Activated CD4-positive, alpha-beta T cell treated with anti-CD3 and anti-CD28 coated beads for 48 hours (primary cell): ENCODE data around the gene DUSP23.

Experiments
- DNase-seq: peaks from one replicate; pipeline ENCODE4 v3.0.0-alpha.2; 2020

DUSP23 gene

GRCh38 chr1:159786966-159787365 lies 6.2 kb downstream of the DUSP23 start:
- no peak for DNase-seq

DNA sequence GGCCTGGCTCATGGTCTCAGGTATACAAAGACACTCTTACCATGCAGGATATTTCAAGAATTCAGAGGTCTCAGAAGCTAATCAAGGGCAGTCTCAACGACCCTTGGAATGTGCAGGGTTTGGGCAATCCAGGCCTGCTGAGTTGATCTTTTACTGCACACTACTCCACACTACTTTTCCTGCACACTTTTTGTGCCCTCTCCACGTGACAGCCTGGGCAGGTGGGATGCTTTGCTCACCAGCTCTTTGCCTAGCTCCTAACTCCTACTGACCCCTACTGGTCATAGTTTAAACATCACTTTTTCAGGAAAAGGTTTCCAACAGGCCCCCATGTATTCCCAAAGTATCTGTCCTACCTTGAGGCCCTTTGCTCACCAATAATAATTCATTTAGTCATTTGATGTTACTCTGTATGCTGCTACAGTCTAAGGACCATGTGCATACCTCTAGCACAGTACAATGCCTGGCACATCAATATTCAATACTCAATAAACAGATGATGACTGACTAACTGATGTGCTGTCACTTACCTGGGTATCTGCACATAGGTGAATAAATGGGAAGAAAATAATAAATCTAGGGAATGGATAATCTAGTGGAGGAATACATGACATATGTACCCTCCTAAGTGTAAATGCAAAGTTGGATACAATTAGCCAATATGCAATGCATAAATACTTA lies 9.6 kb downstream of the DUSP23 start:
- DNase-seq = no peak

DNA sequence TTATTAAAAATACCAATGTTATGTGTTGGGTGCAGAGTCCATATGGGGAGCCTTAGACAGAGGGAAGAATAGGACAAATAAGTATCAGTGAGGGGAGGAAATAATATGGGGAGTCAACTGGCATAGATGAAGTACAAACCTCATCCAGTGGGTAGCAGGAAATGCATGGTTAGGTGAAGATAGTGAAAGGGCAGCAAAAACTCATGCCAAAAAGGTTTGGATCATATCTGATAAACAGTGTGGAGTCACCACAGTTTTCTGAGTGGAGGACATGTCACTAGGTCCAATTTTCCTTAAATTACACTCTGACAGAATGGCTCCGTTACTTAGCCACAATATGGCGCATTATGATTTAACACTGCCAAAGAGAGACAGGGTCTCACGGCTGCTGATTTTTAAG lies 10.3 kb downstream of the DUSP23 start:
- DNase-seq = no peak

DNA sequence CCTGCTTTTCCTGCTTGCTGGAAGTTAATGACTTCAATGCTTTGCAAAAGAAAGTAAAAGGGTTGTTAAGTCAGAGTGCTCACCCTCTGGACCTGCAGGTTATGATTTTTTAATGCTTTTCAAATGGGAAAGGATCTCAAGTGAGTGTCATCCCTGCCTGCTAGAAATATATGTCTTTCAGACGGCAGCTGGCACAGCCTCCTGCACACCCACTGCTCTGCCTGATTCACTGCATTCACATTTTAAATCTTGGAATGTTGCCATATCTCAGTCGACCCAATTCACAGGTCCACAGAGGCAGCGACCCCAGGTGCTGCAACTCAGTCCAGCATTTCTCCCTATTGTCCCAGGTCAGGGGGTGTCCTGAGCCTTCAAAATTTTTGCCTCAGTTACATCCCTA lies 10.7 kb downstream of the DUSP23 start:
- no peak for DNase-seq

GRCh38 chr1:159795534-159795933 lies 14.8 kb downstream of the DUSP23 start:
- no peak for DNase-seq

GRCh38 chr1:159798893-159799292 lies 18.1 kb downstream of the DUSP23 start:
- peak; percentile 48 for DNase-seq

- no peak for DNase-seq
Observed at GRCh38 chr1:159799446-159799985, 18.8 kb downstream of the DUSP23 start.

DNA sequence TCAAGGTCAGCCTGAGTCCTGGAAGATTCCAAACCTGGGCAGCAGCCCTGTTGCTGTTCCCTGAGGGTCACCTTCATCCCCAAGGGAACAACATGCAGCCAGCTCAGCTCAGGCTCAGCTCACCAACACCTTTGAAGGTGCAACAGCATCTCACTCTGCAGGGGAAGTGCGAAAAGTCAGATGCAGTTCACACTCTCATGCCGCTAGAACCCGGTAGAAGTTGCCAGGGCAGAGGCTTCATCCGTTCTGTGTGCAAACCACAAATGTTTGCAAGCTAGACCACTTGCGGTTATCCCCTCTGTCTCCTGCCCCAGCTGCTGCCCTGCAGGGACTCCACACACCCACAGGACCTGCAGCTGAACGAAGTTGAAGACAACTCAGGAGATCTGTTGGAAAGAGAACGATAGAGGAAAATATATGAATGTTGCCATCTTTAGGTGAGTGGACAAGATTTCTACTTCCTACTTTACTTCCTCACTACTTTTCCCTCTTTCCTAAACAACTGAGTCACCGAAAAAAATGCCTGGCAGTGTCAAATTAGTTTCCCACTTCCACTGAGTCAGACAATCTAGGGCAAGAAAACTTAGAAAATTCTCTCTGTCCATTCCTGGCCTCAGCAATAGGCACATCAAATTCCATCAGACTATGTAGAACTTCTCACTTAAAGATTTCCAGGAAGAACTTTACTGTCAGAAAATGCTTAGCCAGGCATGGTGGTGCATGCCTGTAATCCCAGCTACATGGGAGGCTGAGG lies 19.6 kb downstream of the DUSP23 start:
- peak; percentile 7 for DNase-seq

DNA sequence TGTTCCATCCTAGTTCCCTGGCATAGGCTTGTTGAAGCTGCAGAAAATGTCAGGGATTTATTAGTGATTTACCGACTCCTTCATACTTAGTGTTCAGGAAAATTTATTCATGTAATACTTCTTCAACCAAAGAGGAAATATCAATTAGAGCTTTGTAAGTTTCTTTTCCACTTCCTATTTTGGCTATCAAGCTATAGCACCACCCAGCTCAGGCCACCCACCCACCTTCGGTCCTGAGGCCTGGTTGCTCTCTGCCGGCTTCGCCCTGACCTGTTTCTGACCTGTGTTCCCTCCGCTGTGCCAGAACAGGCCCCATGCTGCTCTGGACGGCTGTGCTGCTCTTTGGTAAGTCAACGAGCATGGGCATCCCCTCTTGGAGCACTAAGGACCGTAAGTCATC lies 21.3 kb downstream of the DUSP23 start, which contains the start of gene FCRL6:
FCRL6 (plus strand) TSS at position 250 of the 400 bp plus-strand sequence; CDS start at position 315, 65 bp downstream.
- DNase-seq = no peak

DNA sequence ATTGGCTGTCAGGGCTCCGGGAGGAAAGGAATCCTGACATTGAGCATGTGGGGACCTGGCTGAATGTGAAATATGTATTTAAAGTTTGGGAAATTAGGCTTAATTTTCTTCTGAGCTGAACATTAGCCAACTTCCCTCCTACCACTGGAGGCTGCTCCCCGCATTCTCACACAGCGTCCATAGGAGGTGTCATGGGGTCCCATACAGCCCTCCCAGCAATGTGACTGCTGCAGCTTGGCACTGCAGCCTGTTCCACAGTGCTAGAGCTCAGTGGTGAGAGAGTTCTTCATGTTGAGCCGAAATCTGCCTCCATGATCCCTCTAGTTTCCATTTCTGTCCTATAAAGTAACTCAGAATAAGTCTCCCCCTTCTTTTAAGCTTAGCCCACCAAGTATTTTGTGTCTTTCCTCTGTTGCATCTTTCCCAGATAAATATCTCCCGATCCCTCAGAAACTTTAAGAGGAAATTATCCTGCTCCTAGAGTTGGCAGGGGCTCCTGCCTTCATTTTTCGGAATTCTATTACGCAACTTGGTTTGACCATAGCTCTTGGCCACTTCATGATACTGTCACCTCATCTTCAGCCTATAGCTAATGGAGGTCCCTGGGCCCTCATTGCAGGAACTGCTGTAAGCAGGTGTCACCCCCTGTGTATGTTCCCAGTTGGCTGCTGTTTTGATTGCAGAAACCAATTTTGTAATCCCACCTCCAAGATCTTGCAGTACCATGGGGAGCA lies 23.4 kb downstream of the DUSP23 start:
- DNase-seq = no peak

- no peak for DNase-seq
Observed at GRCh38 chr1:159804924-159805323, 24.2 kb downstream of the DUSP23 start.

GRCh38 chr1:159815926-159816325 lies 35.2 kb downstream of the DUSP23 start:
- DNase-seq = no peak

GRCh38 chr1:159817276-159818041 lies 36.7 kb downstream of the DUSP23 start:
- DNase-seq = no peak

GRCh38 chr1:159821171-159821867 lies 40.6 kb downstream of the DUSP23 start:
- DNase-seq = no peak

DNA sequence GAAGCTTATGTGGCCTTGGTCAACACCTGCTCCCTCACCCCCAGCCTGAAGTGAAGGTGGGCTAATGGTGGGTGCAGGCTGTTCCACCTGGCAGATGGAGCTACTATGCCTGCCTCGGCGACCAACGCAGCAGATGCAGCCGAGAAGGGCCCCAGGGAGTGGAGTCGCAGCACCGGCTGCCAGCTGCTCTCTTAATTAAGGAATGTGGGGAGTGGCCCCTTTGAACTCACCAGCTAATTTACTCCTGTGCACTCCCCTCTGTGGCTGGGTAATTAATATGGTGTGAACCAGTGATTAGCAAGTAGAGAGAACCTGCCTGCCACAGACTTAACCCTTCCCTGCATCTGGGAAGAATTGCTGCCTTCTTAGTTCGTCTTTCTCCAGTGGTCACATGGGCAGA lies 42.6 kb downstream of the DUSP23 start:
- no peak for DNase-seq

- no peak for DNase-seq
Observed at GRCh38 chr1:159825564-159825963, 44.8 kb downstream of the DUSP23 start.

DNA sequence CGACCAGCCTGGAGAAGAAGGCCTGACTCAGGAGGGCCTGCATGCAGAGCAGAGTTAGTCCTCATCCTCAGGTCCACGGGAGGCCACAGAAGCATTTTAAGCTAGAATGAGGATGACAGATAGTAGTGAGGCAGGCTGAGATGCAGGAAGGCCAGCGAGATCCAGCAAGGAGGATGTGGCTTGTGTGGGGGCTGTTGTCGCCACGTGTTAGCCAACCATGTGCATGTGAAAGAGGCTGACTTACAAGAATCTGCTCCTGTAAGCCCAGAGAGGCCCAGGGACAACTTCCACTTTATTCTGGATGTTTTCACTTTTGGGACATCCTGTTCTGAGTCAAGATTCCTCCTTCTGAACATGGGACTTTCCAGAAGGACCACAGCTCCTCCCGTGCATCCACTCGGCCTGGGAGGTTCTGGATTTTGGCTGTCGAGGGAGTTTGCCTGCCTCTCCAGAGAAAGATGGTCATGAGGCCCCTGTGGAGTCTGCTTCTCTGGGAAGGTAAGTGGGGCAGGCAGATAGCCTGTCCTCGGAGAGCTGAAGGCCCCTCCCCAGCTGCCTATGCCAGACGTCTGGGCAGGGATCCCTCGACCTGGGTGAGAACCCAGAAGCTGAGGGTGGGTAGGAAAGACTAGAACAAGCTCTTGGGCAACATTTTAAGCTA lies 45.8 kb downstream of the DUSP23 start, which contains the start of gene SLAMF8:
SLAMF8 (plus strand) TSS at position 433 of the 661 bp plus-strand sequence; CDS start at position 459, 26 bp downstream.
- DNase-seq = peak; percentile 69

GRCh38 chr1:159827102-159827490 lies 46.3 kb downstream of the DUSP23 start:
- no peak for DNase-seq

- no peak for DNase-seq
Observed at GRCh38 chr1:159827549-159827948, 46.8 kb downstream of the DUSP23 start.

DNA sequence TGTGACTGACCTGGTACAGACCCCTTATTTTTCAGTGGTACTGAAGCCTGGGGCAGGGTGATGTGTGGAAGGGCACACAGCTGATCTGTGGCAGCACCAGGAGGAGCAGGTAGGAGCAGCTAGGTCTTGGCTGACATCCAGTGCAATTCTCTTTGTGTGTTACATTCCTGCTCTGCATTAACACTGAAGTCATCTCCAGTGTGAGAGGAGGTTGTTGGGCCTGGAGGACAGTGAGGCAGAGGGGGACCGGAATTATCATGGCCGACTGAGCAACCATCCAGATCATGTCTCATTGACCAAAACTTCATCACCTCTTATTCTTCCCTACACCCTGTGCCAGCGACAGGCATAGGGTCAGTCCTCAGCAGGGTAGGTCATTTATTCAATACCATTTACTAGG lies 47.4 kb downstream of the DUSP23 start:
- no peak for DNase-seq

DNA sequence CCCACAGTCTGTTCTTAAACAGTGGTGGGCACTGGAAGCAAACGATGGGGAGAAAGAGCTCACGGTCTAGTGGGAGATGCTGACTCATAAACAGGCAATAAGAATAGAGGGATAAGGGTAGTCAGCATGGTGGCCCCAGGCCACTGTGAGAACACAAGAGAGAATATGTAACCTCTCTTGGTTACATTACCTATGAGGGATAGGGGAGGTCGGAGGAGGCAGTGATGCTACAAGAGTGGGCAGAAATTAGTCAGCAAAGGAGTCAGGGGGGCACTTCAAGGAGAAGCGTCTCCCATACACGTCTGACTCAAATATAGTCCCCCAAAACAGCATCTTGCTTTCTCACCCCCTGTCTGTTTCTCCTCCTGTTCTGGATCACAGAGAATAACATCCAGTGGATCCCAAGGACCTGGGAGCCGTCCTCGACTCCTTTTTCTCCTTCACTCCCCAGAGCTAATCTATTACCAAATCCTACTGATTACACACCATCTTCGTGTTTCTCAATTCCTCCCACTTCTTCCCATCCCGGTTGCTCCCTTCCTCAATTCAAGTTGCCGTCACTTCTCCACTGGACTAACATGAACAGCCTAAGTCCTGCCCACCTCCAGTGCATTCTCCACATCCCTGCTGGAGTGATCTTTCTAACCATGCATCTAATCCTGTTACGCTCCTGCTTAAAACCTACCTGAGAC lies 48.0 kb downstream of the DUSP23 start:
- DNase-seq = no peak
